HepG2 (cell line): ENCODE measurements around the gene ALG3. TPM values are rescaled to one million over a fixed set of nuclear protein-coding genes. Genes with fewer than 3 reads are reported as not detected.
A peak's percentile ranks its signal among the peaks of the same experiment; 100 is the strongest.

Experiments
- AKNA ChIP-seq: sonication (generic); formaldehyde crosslinking; IDR thresholded peaks from 2 replicates; pipeline ENCODE4 v1.4.0; 2020; ENCODE audit warnings: missing genetic modification reagents, borderline replicate concordance
- CSRNP1 ChIP-seq: sonication (generic); formaldehyde crosslinking; IDR thresholded peaks from 2 replicates; pipeline ENCODE4 v1.8.1; 2023; ENCODE audit warnings: mild to moderate bottlenecking, missing genetic modification reagents
- MED1 ChIP-seq: sonication (generic); formaldehyde crosslinking; IDR thresholded peaks from 2 replicates; pipeline ENCODE4 v1.4.0; 2020; ENCODE audit warnings: missing genetic modification reagents
- MTA3 ChIP-seq: sonication (generic); formaldehyde crosslinking; IDR thresholded peaks from 2 replicates; pipeline ENCODE4 v1.4.0; 2020; ENCODE audit warnings: missing genetic modification reagents
- NRL ChIP-seq: sonication (generic); formaldehyde crosslinking; IDR thresholded peaks from 2 replicates; pipeline ENCODE4 v1.5.0; 2020; ENCODE audit warnings: missing genetic modification reagents, mild to moderate bottlenecking, moderate library complexity, borderline replicate concordance
- PCBP2 ChIP-seq: fragments of 200-400 bp; formaldehyde crosslinking; optimal IDR thresholded peaks from 2 replicates; pipeline ENCODE3; 2018; ENCODE audit warnings: low read length, low read depth; ENCODE audit not compliant: poor library complexity, severe bottlenecking
- ZNF543 ChIP-seq: sonication (generic); formaldehyde crosslinking; IDR thresholded peaks from 2 replicates; pipeline ENCODE4 v1.4.0; 2020; ENCODE audit warnings: mild to moderate bottlenecking, missing genetic modification reagents
- ZNF614 ChIP-seq: IDR thresholded peaks from 2 replicates; pipeline ENCODE4 v1.6.1; 2018; ENCODE audit warnings: missing biosample characterization, missing genetic modification reagents, inconsistent platforms, borderline replicate concordance
- polyA plus RNA-seq, 8 experiments: library from polyadenylated mRNA; depleted of rRNA in 3 of 8; stranded (reverse) in 7 of 8; unstranded in 1 of 8; fragments of >200 nt; fragmentation: Illumina TruSeq in 4 of 8; extraction: Trizol in 4 of 8; gene quantifications; 2 replicates each; pipeline versions ENCODE4 v1.2.1 to v1.2.3, GENCODE V29; 2011 to 2016; ENCODE audit warnings: low read depth in 4 of 8, missing spikeins in 1 of 8, mixed read lengths in 1 of 8; ENCODE audit not compliant: insufficient read depth in 1 of 8
- total RNA-seq, 5 experiments: library from RNA; depleted of rRNA; stranded (reverse); fragments of >200 nt; fragmentation: Illumina TruSeq; extraction: Trizol; gene quantifications; 2 replicates each; pipeline ENCODE4 v1.2.3, GENCODE V29; 2016; ENCODE audit warnings: low read depth in 1 of 5
- TF ChIP-seq, protein P1 (sequence below): IDR thresholded peaks from 2 replicates; pipeline ENCODE4 v1.6.1; 2016; ENCODE audit warnings: missing compliant biosample characterization, missing genetic modification reagents, borderline replicate concordance
- TF ChIP-seq, protein P2 (sequence below): sonication (generic); formaldehyde crosslinking; IDR thresholded peaks from 2 replicates; pipeline ENCODE4 v1.9.0; 2022; ENCODE audit warnings: low read depth, missing genetic modification reagents
- TF ChIP-seq, protein P3 (sequence below): IDR thresholded peaks from 2 replicates; pipeline ENCODE4 v1.6.1; 2012; ENCODE audit warnings: inconsistent platforms
- TF ChIP-seq, protein P4 (sequence below): sonication (generic); formaldehyde crosslinking; IDR thresholded peaks from 2 replicates; pipeline ENCODE4 v1.4.0; 2020; ENCODE audit warnings: low read depth, missing genetic modification reagents

Gene ALG3
- total and polyA plus RNA-seq, 2 of the 13 experiments (the other 11 are each of a cell fraction or from before 2014, with no cell fraction given), result 46.6 to 57.1 TPM

DNA sequence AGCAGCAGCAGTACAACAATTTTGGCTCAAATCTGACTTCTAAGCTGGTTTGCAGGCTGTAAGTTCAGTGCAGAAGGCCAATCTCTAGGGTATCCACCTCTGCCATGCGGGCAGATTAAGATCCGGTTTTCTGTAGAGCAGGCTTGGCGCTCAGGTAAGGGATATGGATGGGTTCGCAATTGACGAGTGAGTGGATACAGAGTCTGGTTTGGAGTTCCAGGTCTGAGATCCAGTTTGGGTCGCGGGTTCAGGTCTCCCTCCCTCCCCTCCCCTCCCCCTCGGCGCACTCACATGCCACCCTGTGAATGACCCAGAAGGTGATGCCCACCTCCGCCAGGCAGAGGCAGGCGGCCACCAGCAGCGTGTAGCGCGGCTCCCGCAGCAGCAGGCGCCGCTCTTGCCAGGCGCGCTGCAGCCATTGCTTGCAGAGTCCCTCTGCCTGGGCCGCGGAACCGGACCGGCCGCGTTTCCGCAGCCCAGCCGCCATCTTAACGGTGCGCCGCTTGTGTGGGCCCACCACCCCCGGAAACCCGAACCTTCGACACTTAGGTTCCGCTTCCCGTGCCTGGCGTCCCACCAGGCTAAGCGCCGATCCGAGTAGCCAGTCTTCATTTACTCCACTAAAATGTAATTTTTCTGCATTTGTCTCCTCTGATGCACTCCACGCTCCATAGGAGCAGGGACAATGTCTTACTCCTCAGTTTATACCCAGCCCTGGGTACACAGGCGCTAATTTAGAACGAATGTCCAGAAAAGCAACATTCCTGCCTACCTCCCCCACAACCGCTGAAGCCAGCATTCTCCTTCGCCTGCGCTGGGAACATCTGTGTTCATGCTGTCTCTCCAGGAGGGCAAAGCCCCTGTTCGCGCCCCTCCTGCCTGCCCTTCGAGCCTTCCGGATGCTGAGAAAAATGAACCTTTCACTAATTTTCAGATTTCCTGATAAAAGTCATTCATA lies at the start of gene ALG3 (continued):
- TF ChIP-seq CSRNP1 (CRISPR knock-in tag) (peak; percentile 86; the same call in 1 of the 2 replicates), ZNF543 (CRISPR knock-in tag) (0 out of 2 replicates have a peak, but pooled peaks have one; percentile 36), AKNA (CRISPR knock-in tag) (no peak), NRL (peak; percentile 87; the same call in 1 of the 2 replicates), PCBP2 (no peak), ZNF614 (CRISPR knock-in tag) (no peak), MTA3 (CRISPR knock-in tag) (no peak), MED1 (CRISPR knock-in tag) (peak; percentile 65)
- TF ChIP-seq, protein P1, sequence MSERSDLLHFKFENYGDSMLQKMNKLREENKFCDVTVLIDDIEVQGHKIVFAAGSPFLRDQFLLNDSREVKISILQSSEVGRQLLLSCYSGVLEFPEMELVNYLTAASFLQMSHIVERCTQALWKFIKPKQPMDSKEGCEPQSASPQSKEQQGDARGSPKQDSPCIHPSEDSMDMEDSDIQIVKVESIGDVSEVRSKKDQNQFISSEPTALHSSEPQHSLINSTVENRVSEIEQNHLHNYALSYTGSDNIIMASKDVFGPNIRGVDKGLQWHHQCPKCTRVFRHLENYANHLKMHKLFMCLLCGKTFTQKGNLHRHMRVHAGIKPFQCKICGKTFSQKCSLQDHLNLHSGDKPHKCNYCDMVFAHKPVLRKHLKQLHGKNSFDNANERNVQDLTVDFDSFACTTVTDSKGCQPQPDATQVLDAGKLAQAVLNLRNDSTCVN (CRISPR knock-in tag), result 0 out of 2 replicates have a peak, but pooled peaks have one; percentile 50
- TF ChIP-seq, protein P2, sequence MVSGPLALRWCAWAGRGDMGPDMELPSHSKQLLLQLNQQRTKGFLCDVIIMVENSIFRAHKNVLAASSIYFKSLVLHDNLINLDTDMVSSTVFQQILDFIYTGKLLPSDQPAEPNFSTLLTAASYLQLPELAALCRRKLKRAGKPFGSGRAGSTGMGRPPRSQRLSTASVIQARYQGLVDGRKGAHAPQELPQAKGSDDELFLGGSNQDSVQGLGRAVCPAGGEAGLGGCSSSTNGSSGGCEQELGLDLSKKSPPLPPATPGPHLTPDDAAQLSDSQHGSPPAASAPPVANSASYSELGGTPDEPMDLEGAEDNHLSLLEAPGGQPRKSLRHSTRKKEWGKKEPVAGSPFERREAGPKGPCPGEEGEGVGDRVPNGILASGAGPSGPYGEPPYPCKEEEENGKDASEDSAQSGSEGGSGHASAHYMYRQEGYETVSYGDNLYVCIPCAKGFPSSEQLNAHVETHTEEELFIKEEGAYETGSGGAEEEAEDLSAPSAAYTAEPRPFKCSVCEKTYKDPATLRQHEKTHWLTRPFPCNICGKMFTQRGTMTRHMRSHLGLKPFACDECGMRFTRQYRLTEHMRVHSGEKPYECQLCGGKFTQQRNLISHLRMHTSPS (CRISPR knock-in tag), result no peak
- TF ChIP-seq, protein P3, sequence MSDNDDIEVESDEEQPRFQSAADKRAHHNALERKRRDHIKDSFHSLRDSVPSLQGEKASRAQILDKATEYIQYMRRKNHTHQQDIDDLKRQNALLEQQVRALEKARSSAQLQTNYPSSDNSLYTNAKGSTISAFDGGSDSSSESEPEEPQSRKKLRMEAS, result peak; percentile 88
- TF ChIP-seq, protein P4, sequence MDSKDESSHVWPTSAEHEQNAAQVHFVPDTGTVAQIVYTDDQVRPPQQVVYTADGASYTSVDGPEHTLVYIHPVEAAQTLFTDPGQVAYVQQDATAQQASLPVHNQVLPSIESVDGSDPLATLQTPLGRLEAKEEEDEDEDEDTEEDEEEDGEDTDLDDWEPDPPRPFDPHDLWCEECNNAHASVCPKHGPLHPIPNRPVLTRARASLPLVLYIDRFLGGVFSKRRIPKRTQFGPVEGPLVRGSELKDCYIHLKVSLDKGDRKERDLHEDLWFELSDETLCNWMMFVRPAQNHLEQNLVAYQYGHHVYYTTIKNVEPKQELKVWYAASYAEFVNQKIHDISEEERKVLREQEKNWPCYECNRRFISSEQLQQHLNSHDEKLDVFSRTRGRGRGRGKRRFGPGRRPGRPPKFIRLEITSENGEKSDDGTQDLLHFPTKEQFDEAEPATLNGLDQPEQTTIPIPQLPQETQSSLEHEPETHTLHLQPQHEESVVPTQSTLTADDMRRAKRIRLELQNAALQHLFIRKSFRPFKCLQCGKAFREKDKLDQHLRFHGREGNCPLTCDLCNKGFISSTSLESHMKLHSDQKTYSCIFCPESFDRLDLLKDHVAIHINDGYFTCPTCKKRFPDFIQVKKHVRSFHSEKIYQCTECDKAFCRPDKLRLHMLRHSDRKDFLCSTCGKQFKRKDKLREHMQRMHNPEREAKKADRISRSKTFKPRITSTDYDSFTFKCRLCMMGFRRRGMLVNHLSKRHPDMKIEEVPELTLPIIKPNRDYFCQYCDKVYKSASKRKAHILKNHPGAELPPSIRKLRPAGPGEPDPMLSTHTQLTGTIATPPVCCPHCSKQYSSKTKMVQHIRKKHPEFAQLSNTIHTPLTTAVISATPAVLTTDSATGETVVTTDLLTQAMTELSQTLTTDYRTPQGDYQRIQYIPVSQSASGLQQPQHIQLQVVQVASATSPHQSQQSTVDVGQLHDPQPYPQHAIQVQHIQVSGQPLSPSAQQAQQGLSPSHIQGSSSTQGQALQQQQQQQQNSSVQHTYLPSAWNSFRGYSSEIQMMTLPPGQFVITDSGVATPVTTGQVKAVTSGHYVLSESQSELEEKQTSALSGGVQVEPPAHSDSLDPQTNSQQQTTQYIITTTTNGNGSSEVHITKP (CRISPR knock-in tag), result no peak
